Psoas muscle (tissue), 8 donors: ENCODE results near the gene UHRF2. TPM values are rescaled to one million over a fixed set of nuclear protein-coding genes. Genes with fewer than 3 reads are reported as not detected.

Experiments
- ATAC-seq, 4 donors: fragments of 200-7000 bp; cut with Tn5 transposase; one replicate each; pipeline ENCODE4 v1.9.1; 2020; ENCODE audit warnings: moderate library complexity in 3 of 4, mild to moderate bottlenecking in 2 of 4
- DNase-seq, 2 donors: peaks; one replicate each; pipeline ENCODE4 v3.0.0-alpha.2; 2020
- H3K27ac ChIP-seq: fragments of 200-600 bp; one replicate; pipeline ENCODE4 v1.8.0; 2022
- H3K27me3 ChIP-seq, 3 donors: fragments of 200-600 bp in 1 of 3; one replicate each; pipeline versions ENCODE4 v1.6.1 to v1.8.0; 2013 to 2022; ENCODE audit warnings: low read length in 2 of 3, mild to moderate bottlenecking in 2 of 3, moderate library complexity in 1 of 3; ENCODE audit not compliant: insufficient read depth in 3 of 3
- H3K36me3 ChIP-seq, 2 donors: fragments of 200-600 bp in 1 of 2; one replicate each; pipeline versions ENCODE4 v1.6.1 to v1.8.0; 2013 to 2022; ENCODE audit warnings: low read depth in 1 of 2, mild to moderate bottlenecking in 1 of 2, moderate library complexity in 1 of 2; ENCODE audit not compliant: insufficient read depth in 1 of 2
- H3K4me1 ChIP-seq: fragments of 200-600 bp; one replicate; pipeline ENCODE4 v1.8.0; 2022
- H3K4me3 ChIP-seq: fragments of 200-600 bp; one replicate; pipeline ENCODE4 v1.8.0; 2022; ENCODE audit warnings: mild to moderate bottlenecking
- H3K9me3 ChIP-seq: fragments of 200-600 bp; one replicate; pipeline ENCODE4 v1.8.0; 2022
- CTCF ChIP-seq: fragments of 200-600 bp; IDR thresholded peaks from one replicate; pipeline ENCODE4 v1.8.0; 2022; ENCODE audit warnings: antibody characterized with exemption
- WGBS, 3 donors: extraction: QIAGEN DNeasy Blood & Tissue Kit; methylation state at CpG; one replicate each; pipeline versions ENCODE4 v1.1.6 to v1.1.7; 2013; 5-methylcytosine and 5-hydroxymethylcytosine counted together
- intact Hi-C, 2 donors: fragments of 100-400 bp; cut with DNase I; formaldehyde crosslinking; loops; one replicate each; pipeline versions ENCODE4 v1.11.0 to v1.14.2; 2022
- polyA plus RNA-seq, 3 donors: library from polyadenylated mRNA; stranded (reverse); fragments of 200-250 nt; gene quantifications; one replicate each; pipeline ENCODE4 v1.2.3, GENCODE V29; 2013
- total RNA-seq, 4 donors: library from RNA; stranded (reverse); fragmentation: NEBNext Ultra II Directional in 2 of 4; extraction: Animal tissue kit (Norgen Biotek cat#: 25700) in 2 of 4; gene quantifications; one replicate each; pipeline versions ENCODE4 v1.2.1 to v1.2.4, GENCODE V29; 2021 to 2023
- donor health status: healthy with polysubstance abuse.
- donor health status: DM: no; HTN: no; CAD: no; lungs with moderate emphysema.
- donor health status: Bipolar disorder and iron deficiency.
- donor health status: healthy.
- donor health status: DM: yes; HTN: yes; CAD: no.
- donor health status: DM: no; HTN: no; CAD: no.
- donor health status: DM: no; HTN: no; CAD: no.
- donor health status: DM: yes; HTN: yes; CAD: no.

The UHRF2 gene
- total and polyA plus RNA-seq, 7 donors: 11.2 to 18.2 (median 13.0) TPM

- DNase-seq: no peak
- TF ChIP-seq CTCF: no peak
- H3K4me1 ChIP-seq: peaks cover 24% of the 10 kb centered on the region
- H3K9me3 ChIP-seq: no peaks in the 10 kb centered on the region
- WGBS, 3 donors: 67 to 77% (median 76%) methylated on average over 3 of the region's 3 CpGs
- H3K4me3 ChIP-seq: no peak overlapping the region
- H3K36me3 ChIP-seq: peaks cover 2 to 9% of the 10 kb centered on the region in 2 donors
- intact Hi-C loops: loop anchor here in 1 of 2 donors (10.0 kb wide), 1 partner anchor 404 kb away; the partner anchor contains the start of gene RANBP6
- no peak overlapping the region for H3K27ac ChIP-seq
- no peaks in the 10 kb centered on the region for H3K27me3 ChIP-seq
- ATAC-seq: no peak
Measured at GRCh38 chr9:6418764-6419163, 5.8 kb downstream of the UHRF2 start.

GRCh38 chr9:6424940-6425339 is 11.9 kb downstream of the UHRF2 start:
- Histone ChIP-seq H3K9me3 (no peaks in the 10 kb centered on the region), H3K27ac (no peak overlapping the region), H3K4me1 (peaks cover 21% of the 10 kb centered on the region), H3K4me3 (no peak overlapping the region), H3K36me3 (peaks cover 0 to 6% of the 10 kb centered on the region in 2 donors), H3K27me3 (no peaks in the 10 kb centered on the region)
- 67 to 74% (median 74%) methylated on average over 1 of the region's 1 CpG for WGBS, 3 donors
- DNase-seq (no peak), ATAC-seq (no peak)
- TF ChIP-seq CTCF: no peak
- intact Hi-C loops: no loop called here

- peaks cover 21% of the 10 kb centered on the region for H3K4me1 ChIP-seq
- intact Hi-C loops: no loop called here
Measured at GRCh38 chr9:6426117-6426516, 13.1 kb downstream of the UHRF2 start.

GRCh38 chr9:6428940-6429889 is 16.2 kb downstream of the UHRF2 start:
- ATAC-seq (no peak), DNase-seq (no peak)
- TF ChIP-seq CTCF: no peak
- Histone ChIP-seq H3K9me3 (no peaks in the 10 kb centered on the region), H3K27me3 (no peaks in the 10 kb centered on the region), H3K4me3 (no peak overlapping the region), H3K4me1 (peaks cover 24% of the 10 kb centered on the region), H3K36me3 (peaks cover 0 to under 1% of the 10 kb centered on the region in 2 donors), H3K27ac (no peak overlapping the region)
- intact Hi-C loops: no loop called here
- WGBS, 3 donors: 90 to 94% (median 92%) methylated on average over 11 of the region's 11 CpGs

More at GRCh38 chr9:6426117-6426516, 13.1 kb downstream of the UHRF2 start:
- no peak overlapping the region for H3K4me3 ChIP-seq
- ATAC-seq (no peak), DNase-seq (no peak)
- no peaks in the 10 kb centered on the region for H3K27me3 ChIP-seq
- peaks cover 0 to 6% of the 10 kb centered on the region in 2 donors for H3K36me3 ChIP-seq
- H3K9me3 ChIP-seq: no peaks in the 10 kb centered on the region
- WGBS, 3 donors: 45 to 62% (median 47%) methylated on average over 2 of the region's 2 CpGs
- TF ChIP-seq CTCF: no peak
- no peak overlapping the region for H3K27ac ChIP-seq
